GM13976 (cell line): Measurements from ENCODE around the gene KAT6B.

ENCODE experiments used
- DNase-seq: peaks from one replicate; pipeline ENCODE4 v3.0.0; 2012; ENCODE audit warnings: low spot score
- CTCF ChIP-seq: IDR thresholded peaks from 2 replicates; pipeline ENCODE4 v1.5.1; 2012; ENCODE audit warnings: borderline replicate concordance, mild to moderate bottlenecking; ENCODE audit not compliant: insufficient read depth; ENCODE audit errors: extremely low read depth, missing control alignments, control extremely low read depth
- in situ Hi-C: fragments of 300-500 bp; cut with MboI; formaldehyde crosslinking; loops from one replicate; pipeline ENCODE4 v1.12.0; 2022; ENCODE audit warnings: low sequenced_read_pairs, mixed read lengths, inconsistent platforms; ENCODE audit not compliant: unreplicated experiment

KAT6B gene

GRCh38 chr10:75020168-75020567 lies 193.8 kb downstream of the KAT6B start:
- no peak for TF ChIP-seq CTCF
- no peak for DNase-seq
- in situ Hi-C loops, result loop anchor here (10.0 kb wide), 2 partner anchors 275 to 755 kb away; no protein-coding TSS in a partner anchor

DNA sequence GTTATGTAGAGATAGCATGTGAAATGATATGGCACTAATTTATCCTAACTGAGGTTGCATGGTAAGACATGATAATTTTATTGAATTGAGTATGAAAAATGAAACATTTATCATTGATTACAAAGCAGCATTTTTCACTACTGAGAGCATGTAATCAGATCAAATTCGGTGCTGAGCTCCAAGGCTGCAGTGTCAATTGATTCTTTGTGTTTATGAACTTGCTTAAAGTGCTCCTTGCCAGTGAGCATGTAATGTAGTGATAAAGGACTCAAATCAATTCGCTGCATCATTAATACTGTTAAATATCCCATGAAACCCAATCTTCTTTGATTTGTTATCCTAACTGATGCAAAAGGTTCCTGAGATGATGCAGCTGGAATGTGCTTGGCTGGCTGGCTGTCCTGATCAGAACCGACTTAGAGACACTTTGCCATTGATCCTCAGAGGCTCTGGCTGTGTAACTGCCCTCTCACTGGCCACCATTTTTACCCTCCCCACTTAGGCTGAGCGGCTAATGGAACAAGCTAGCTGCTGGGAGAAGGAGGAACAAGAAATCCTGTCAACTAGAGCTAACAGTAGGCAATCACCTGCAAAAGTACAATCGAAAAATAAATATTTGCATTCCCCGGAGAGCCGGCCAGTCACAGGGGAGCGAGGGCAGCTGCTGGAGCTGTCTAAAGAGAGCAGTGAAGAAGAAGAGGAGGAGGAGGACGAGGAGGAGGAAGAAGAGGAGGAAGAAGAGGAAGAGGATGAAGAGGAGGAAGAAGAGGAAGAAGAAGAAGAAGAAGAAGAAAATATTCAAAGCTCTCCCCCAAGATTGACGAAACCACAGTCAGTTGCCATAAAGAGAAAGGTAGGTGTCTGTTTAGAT lies 195.2 kb downstream of the KAT6B start:
- TF ChIP-seq CTCF, result no peak
- in situ Hi-C loops, result loop anchor here (10.0 kb wide), 2 partner anchors 277 to 757 kb away; no protein-coding TSS in a partner anchor
- DNase-seq, result no peak

GRCh38 chr10:75023074-75023473 lies 196.7 kb downstream of the KAT6B start:
- in situ Hi-C loops, result loop anchor here (10.0 kb wide), 2 partner anchors 278 to 758 kb away; no protein-coding TSS in a partner anchor
- no peak for TF ChIP-seq CTCF
- DNase-seq, result no peak

DNA sequence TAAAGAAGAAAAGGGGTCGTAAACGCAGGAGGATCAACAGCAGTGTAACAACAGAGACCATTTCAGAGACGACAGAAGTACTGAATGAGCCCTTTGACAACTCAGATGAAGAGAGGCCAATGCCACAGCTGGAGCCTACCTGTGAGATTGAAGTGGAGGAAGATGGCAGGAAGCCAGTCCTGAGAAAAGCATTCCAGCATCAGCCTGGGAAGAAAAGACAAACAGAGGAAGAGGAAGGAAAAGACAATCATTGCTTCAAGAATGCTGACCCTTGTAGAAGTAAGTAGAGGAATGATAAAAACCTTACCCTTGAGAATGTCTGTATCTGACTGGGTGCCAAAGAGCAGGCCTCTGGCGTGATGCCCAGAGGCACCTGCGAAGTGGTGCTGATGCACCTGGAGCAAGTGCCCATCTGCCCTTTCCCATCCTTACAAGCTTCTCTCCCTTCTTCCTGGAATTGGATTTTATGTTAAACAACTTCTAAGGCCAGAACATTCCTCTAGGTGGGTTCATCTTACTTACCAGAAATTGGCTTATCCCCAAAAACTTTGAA lies 198.6 kb downstream of the KAT6B start:
- in situ Hi-C loops, result loop anchor here (10.0 kb wide), 2 partner anchors 280 to 760 kb away; no protein-coding TSS in a partner anchor
- no peak for DNase-seq
- no peak for TF ChIP-seq CTCF

GRCh38 chr10:75028049-75028448 lies 201.6 kb downstream of the KAT6B start:
- TF ChIP-seq CTCF, result no peak
- in situ Hi-C loops, result loop anchor here (10.0 kb wide), 2 partner anchors 283 to 763 kb away; no protein-coding TSS in a partner anchor
- no peak for DNase-seq

GRCh38 chr10:75028748-75029147 lies 202.3 kb downstream of the KAT6B start:
- in situ Hi-C loops, result loop anchor here (10.0 kb wide), 2 partner anchors 284 to 764 kb away; no protein-coding TSS in a partner anchor
- no peak for DNase-seq
- no peak for TF ChIP-seq CTCF
